Caco-2 (cell line): ENCODE results near the gene LRRC27. TPM values are rescaled to one million over a fixed set of nuclear protein-coding genes. Genes with fewer than 3 reads are reported as not detected.

ENCODE experiments used
- BruUV-seq: library from RNA; stranded (reverse); fragments of 400-500 nt; replicated peaks from 2 replicates; lab custom pipeline; 2021; lab: Mats Ljungman, UMichigan
- CTCF ChIA-PET: fragments of 300-600 bp; sonication (Branson Sonifier 250); formaldehyde crosslinking; loops from one replicate; lab custom pipeline; 2022; ENCODE audit warnings: antibody characterized with exemption; lab: Charles Lee
- POLR2A ChIA-PET: fragments of 300-600 bp; sonication (Branson Sonifier 250); formaldehyde crosslinking; loops from one replicate; lab custom pipeline; 2022; ENCODE audit warnings: antibody characterized with exemption; lab: Charles Lee
- DNase-seq, 2 experiments: peaks; one replicate each; pipeline versions ENCODE4 v3.0.0 to v3.0.0-alpha.2; 2020 to 2022
- H3K27me3 ChIP-seq: replicated peaks from 2 replicates; pipeline ENCODE4 v1.6.0; 2011; ENCODE audit warnings: low read length; ENCODE audit not compliant: control insufficient read depth, insufficient read depth
- H3K36me3 ChIP-seq: 2 replicates; pipeline ENCODE4 v1.5.1; 2011; ENCODE audit warnings: low read length; ENCODE audit not compliant: control insufficient read depth, insufficient read depth
- H3K4me1 ChIP-seq: fragments of 250-450 bp; sonication (Bioruptor Pico); 2 replicates; pipeline ENCODE4 v1.5.1; 2020; ENCODE audit warnings: mild to moderate bottlenecking
- H3K4me3 ChIP-seq: 2 replicates; pipeline ENCODE4 v1.5.1; 2011; ENCODE audit warnings: low read depth, mild to moderate bottlenecking, control low read depth, low read length
- H3K9me3 ChIP-seq: fragments of 250-450 bp; sonication (Bioruptor Pico); 2 replicates; pipeline ENCODE4 v1.5.1; 2020; ENCODE audit warnings: mild to moderate bottlenecking, moderate library complexity
- H3K27ac Mint-ChIP-seq: one replicate; pipeline ENCODE4 v1.8.0; 2022; ENCODE audit warnings: mixed read lengths; ENCODE audit not compliant: unreplicated experiment
- H3K27me3 Mint-ChIP-seq: one replicate; pipeline ENCODE4 v1.8.0; 2022; ENCODE audit warnings: mixed read lengths; ENCODE audit not compliant: insufficient read depth, unreplicated experiment
- H3K36me3 Mint-ChIP-seq: one replicate; pipeline ENCODE4 v1.8.0; 2022; ENCODE audit warnings: mild to moderate bottlenecking, mixed read lengths; ENCODE audit not compliant: insufficient read depth, unreplicated experiment
- H3K4me1 Mint-ChIP-seq: one replicate; pipeline ENCODE4 v1.8.0; 2022; ENCODE audit warnings: low read depth, mixed read lengths; ENCODE audit not compliant: unreplicated experiment
- H3K4me3 Mint-ChIP-seq: one replicate; pipeline ENCODE4 v1.8.0; 2022; ENCODE audit warnings: mild to moderate bottlenecking, moderate library complexity, mixed read lengths; ENCODE audit not compliant: unreplicated experiment
- H3K9me3 Mint-ChIP-seq: one replicate; pipeline ENCODE4 v1.8.0; 2022; ENCODE audit warnings: mixed read lengths; ENCODE audit not compliant: unreplicated experiment
- intact Hi-C: fragments of 100-400 bp; cut with micrococcal nuclease; formaldehyde crosslinking; loops from one replicate; pipeline ENCODE4 v1.10.0; 2022; ENCODE audit not compliant: unreplicated experiment
- total RNA-seq: library from RNA; stranded (reverse); gene quantifications from 2 replicates; pipeline ENCODE4 v1.2.3, GENCODE V29; 2022
- TF ChIP-seq, protein P1 (sequence below), 2 experiments: fragments of 200-600 bp in 1 of 2; IDR thresholded peaks; 1 replicate in 1 of 2; 2 replicates in 1 of 2; pipeline versions ENCODE4 v1.5.1 to v1.8.0; 2011 to 2022; ENCODE audit warnings: antibody characterized with exemption in 1 of 2, control low read depth in 1 of 2, inconsistent platforms in 1 of 2, low read depth in 1 of 2, low read length in 1 of 2, mild to moderate bottlenecking in 1 of 2, moderate library complexity in 1 of 2; ENCODE audit not compliant: insufficient read depth in 1 of 2, severe bottlenecking in 1 of 2, unreplicated experiment in 1 of 2

Gene LRRC27
- total RNA-seq, 1 experiment from 2014 or later, result 11.7 TPM

DNA sequence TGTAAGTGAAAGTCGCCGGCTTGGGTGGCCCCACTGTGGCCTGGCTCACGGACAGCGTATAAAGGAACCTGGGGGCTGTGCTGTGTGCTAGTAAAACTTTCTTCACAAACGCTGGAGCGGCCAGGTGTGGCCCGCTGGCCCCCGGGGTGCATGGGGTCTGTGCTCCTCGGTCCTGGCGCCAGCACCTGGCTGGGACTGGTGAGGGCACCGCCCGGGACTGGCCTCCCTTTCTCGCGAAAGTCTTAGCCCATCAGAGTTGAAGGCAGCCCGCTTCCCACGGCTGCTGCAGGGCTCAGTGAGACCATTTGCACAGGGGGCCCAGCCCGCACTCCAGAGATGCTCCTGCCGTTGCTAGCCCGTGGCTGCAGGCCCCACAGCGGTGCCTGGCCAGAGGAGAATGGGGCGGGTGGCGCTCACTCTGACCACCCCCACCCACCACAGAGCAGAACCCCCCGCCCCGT is 70.8 kb downstream of the LRRC27 start:
- Mint-ChIP-seq H3K4me3 (no peak overlapping the region), H3K27me3 (no peaks in the 10 kb centered on the region), H3K9me3 (no peaks in the 10 kb centered on the region), H3K27ac (peak overlapping the region; percentile 91), H3K36me3 (peaks cover 32% of the 10 kb centered on the region), H3K4me1 (peaks cover 11% of the 10 kb centered on the region)
- no peaks in the 10 kb centered on the region for H3K9me3 ChIP-seq
- peaks cover 9% of the 10 kb centered on the region for H3K36me3 ChIP-seq
- no peaks in the 10 kb centered on the region for H3K27me3 ChIP-seq
- TF ChIP-seq, protein P1, sequence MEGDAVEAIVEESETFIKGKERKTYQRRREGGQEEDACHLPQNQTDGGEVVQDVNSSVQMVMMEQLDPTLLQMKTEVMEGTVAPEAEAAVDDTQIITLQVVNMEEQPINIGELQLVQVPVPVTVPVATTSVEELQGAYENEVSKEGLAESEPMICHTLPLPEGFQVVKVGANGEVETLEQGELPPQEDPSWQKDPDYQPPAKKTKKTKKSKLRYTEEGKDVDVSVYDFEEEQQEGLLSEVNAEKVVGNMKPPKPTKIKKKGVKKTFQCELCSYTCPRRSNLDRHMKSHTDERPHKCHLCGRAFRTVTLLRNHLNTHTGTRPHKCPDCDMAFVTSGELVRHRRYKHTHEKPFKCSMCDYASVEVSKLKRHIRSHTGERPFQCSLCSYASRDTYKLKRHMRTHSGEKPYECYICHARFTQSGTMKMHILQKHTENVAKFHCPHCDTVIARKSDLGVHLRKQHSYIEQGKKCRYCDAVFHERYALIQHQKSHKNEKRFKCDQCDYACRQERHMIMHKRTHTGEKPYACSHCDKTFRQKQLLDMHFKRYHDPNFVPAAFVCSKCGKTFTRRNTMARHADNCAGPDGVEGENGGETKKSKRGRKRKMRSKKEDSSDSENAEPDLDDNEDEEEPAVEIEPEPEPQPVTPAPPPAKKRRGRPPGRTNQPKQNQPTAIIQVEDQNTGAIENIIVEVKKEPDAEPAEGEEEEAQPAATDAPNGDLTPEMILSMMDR (IDR thresholded peaks at IDR 0.05; ENCODE audit: insufficient read depth in 1 of 2, low read depth in 1 of 2, low read length in 1 of 2, severe bottlenecking in 1 of 2, unreplicated experiment in 1 of 2), result no peak
- CTCF ChIA-PET, result no interaction called here
- intact Hi-C loops, result no loop called here
- DNase-seq, result no peak
- no TSS peak for BruUV-seq
- POLR2A ChIA-PET, result no interaction called here
- H3K4me1 ChIP-seq, result peaks cover 26% of the 10 kb centered on the region
- no peak overlapping the region for H3K4me3 ChIP-seq

DNA sequence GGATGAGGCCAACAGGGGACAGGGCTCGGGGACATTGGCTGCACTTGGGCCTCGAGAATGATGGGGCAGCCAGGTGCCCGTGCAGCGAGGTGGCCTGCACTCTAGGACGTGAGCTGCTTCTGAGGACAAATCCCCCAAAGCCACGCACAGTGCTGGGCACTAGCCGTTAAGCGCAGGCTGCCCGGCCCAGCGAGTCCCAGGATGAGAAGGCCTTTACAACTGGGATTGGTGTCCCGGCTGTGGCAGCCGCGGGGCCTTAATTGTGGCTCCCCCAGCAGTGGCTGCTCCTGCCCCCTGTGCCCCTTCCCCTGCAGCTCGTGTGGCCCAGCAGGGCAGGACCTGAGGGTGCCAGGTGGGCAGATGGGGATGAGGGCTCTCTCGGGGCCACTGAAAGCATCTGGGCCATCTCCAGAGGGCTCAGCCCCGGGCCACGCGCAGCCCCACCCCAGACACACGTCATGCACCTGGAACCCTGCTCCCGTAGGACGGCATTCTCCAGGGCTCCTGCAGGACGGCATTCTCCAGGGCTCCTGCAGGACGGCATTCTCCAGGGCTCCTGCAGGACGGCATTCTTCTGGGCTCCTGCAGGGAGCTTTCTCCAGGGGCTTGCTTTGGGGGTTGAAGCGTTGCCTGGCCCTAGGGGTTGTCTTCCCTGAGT is 71.6 kb downstream of the LRRC27 start:
- H3K36me3 ChIP-seq, result peaks cover 9% of the 10 kb centered on the region
- no peaks in the 10 kb centered on the region for H3K9me3 ChIP-seq
- H3K4me1 ChIP-seq, result peaks cover 27% of the 10 kb centered on the region
- ChIA-PET POLR2A (no interaction called here), CTCF (no interaction called here)
- H3K4me3 ChIP-seq, result no peak overlapping the region
- BruUV-seq, result no TSS peak
- TF ChIP-seq, protein P1 (IDR thresholded peaks at IDR 0.05; ENCODE audit: insufficient read depth in 1 of 2, low read depth in 1 of 2, low read length in 1 of 2, severe bottlenecking in 1 of 2, unreplicated experiment in 1 of 2), result no peak
- Mint-ChIP-seq H3K36me3 (peaks cover 36% of the 10 kb centered on the region), H3K27me3 (no peaks in the 10 kb centered on the region), H3K27ac (peak overlapping the region; percentile 91), H3K9me3 (no peaks in the 10 kb centered on the region), H3K4me1 (peaks cover 16% of the 10 kb centered on the region), H3K4me3 (no peak overlapping the region)
- intact Hi-C loops, result no loop called here
- DNase-seq, result peak; percentile 32 to 66
- H3K27me3 ChIP-seq, result no peaks in the 10 kb centered on the region

DNA sequence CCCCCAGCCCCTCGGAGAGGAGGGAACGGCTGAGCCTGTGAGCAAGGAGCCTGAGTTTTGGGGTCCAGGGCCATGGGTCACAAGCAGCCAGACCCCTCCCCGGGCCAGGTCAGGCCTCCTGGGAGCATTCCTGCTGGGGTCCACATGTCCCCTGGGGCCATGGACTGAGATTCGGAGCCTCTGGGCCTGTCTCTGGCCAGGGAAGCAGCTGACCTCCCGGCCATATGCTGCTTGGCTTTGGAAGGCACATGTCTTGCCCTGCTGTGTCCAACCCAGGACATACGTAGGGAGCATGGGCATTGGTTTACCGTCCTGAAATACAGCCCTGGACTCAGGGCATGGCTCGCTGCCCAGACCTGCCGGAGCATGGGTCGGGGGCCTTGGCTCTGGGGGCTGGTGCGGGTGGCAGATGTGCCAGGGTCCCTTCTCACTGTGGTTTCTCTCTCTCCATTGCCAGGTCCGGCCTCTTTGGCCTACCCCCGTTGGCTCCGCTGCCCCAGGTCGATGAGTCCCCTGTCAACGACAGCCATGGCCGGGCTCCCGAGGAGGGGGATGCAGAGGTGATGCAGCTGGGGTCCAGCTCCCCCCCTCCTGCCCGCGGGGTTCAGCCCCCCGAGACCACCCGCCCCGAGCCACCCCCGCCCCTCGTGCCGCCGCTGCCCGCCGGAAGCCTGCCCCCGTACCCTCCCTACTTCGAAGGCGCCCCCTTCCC is 72.3 kb downstream of the LRRC27 start:
- no peaks in the 10 kb centered on the region for H3K9me3 Mint-ChIP-seq
- H3K27me3 Mint-ChIP-seq, result no peaks in the 10 kb centered on the region
- H3K36me3 Mint-ChIP-seq, result peaks cover 31% of the 10 kb centered on the region
- no peak for DNase-seq
- no peak overlapping the region for H3K4me3 Mint-ChIP-seq
- H3K4me1 ChIP-seq, result peaks cover 31% of the 10 kb centered on the region
- ChIA-PET CTCF (no interaction called here), POLR2A (no interaction called here)
- no TSS peak for BruUV-seq
- peaks cover 16% of the 10 kb centered on the region for H3K4me1 Mint-ChIP-seq
- peak overlapping the region; percentile 91 for H3K27ac Mint-ChIP-seq
- TF ChIP-seq, protein P1 (IDR thresholded peaks at IDR 0.05; ENCODE audit: insufficient read depth in 1 of 2, low read depth in 1 of 2, low read length in 1 of 2, severe bottlenecking in 1 of 2, unreplicated experiment in 1 of 2), result no peak
- H3K27me3 ChIP-seq, result no peaks in the 10 kb centered on the region
- no peak overlapping the region for H3K4me3 ChIP-seq
- peaks cover 9% of the 10 kb centered on the region for H3K36me3 ChIP-seq
- no peaks in the 10 kb centered on the region for H3K9me3 ChIP-seq
- intact Hi-C loops, result no loop called here
